GM12892 (cell line): ENCODE results near the gene SNED1.

ENCODE experiments used
- DNase-seq: peaks from one replicate; pipeline ENCODE4 v3.0.0; 2011; ENCODE audit not compliant: insufficient read length
- FAIRE-seq: peaks from 2 replicates; lab custom pipeline; 2011; peaks lifted over from hg19 to GRCh38; lab: Jason Lieb, UNC
- POLR2A ChIP-seq: IDR thresholded peaks from 2 replicates; pipeline ENCODE4 v1.6.1; 2011; ENCODE audit warnings: low read depth, low read length, control low read depth
- POLR2AphosphoS5 ChIP-seq: IDR thresholded peaks from 2 replicates; pipeline ENCODE4 v1.6.1; 2011; ENCODE audit warnings: low read depth, low read length, control low read depth
- TAF1 ChIP-seq: IDR thresholded peaks from 2 replicates; pipeline ENCODE4 v1.6.1; 2011; ENCODE audit warnings: low read depth, mild to moderate bottlenecking, control low read depth, low read length, borderline replicate concordance

The SNED1 gene

GRCh38 chr2:240983361-240983995 is 14.9 kb upstream of the SNED1 start:
- no peak for FAIRE-seq
- DNase-seq = peak; percentile 61
- TF ChIP-seq POLR2A (no peak), TAF1 (no peak), POLR2AphosphoS5 (no peak)

- FAIRE-seq = no peak
- DNase-seq = no peak
- TF ChIP-seq POLR2AphosphoS5 (no peak), POLR2A (no peak), TAF1 (no peak)
Measured at GRCh38 chr2:240983996-240984498, 14.4 kb upstream of the SNED1 start.

- DNase-seq (no peak), FAIRE-seq (no peak)
- TF ChIP-seq POLR2AphosphoS5 = no peak
- TF ChIP-seq POLR2A = no peak
- no peak for TF ChIP-seq TAF1
Measured at GRCh38 chr2:240985881-240986786, 12.3 kb upstream of the SNED1 start.

- no peak for TF ChIP-seq POLR2AphosphoS5
- no peak for TF ChIP-seq TAF1
- TF ChIP-seq POLR2A = no peak
- FAIRE-seq = no peak
- DNase-seq = no peak
Measured at GRCh38 chr2:240986787-240987411, 11.5 kb upstream of the SNED1 start.

GRCh38 chr2:240987588-240987987 is 10.8 kb upstream of the SNED1 start:
- no peak for TF ChIP-seq TAF1
- no peak for TF ChIP-seq POLR2AphosphoS5
- TF ChIP-seq POLR2A = no peak
- no peak for DNase-seq
- FAIRE-seq = no peak

GRCh38 chr2:240988146-240988545 is 10.3 kb upstream of the SNED1 start:
- no peak for DNase-seq
- FAIRE-seq = no peak
- TF ChIP-seq POLR2AphosphoS5 (no peak), TAF1 (no peak), POLR2A (no peak)

GRCh38 chr2:240988571-240989271 is 9.7 kb upstream of the SNED1 start:
- TF ChIP-seq POLR2AphosphoS5 (no peak), POLR2A (no peak), TAF1 (no peak)
- no peak for FAIRE-seq
- no peak for DNase-seq

- FAIRE-seq (no peak), DNase-seq (no peak)
- TF ChIP-seq POLR2AphosphoS5 = no peak
- no peak for TF ChIP-seq TAF1
- no peak for TF ChIP-seq POLR2A
Measured at GRCh38 chr2:240989451-240990265, 8.8 kb upstream of the SNED1 start.

GRCh38 chr2:240990266-240990529 is 8.2 kb upstream of the SNED1 start:
- TF ChIP-seq POLR2A (no peak), POLR2AphosphoS5 (no peak), TAF1 (no peak)
- no peak for FAIRE-seq
- no peak for DNase-seq

GRCh38 chr2:240990726-240991377 is 7.6 kb upstream of the SNED1 start:
- no peak for TF ChIP-seq TAF1
- TF ChIP-seq POLR2A = no peak
- TF ChIP-seq POLR2AphosphoS5 = no peak
- FAIRE-seq = no peak
- no peak for DNase-seq
